Esophagus squamous epithelium (tissue), 4 donors: ENCODE measurements around the gene PEG3.

ENCODE experiments used
- CTCF ChIP-seq, 6 experiments: fragments of 450-650 bp in 4 of 6; fragments of 200-600 bp in 2 of 6; sonication (generic) in 2 of 6; IDR thresholded peaks; one replicate each; pipeline ENCODE4 v1.5.1; 2016 to 2019; ENCODE audit warnings: antibody characterized with exemption in 6 of 6, mild to moderate bottlenecking in 4 of 6, moderate library complexity in 4 of 6
- POLR2A ChIP-seq, 4 donors: fragments of 450-650 bp; IDR thresholded peaks; one replicate each; pipeline ENCODE4 v1.6.1; 2017; ENCODE audit warnings: antibody characterized with exemption in 4 of 4, mild to moderate bottlenecking in 4 of 4, moderate library complexity in 3 of 4

DNA sequence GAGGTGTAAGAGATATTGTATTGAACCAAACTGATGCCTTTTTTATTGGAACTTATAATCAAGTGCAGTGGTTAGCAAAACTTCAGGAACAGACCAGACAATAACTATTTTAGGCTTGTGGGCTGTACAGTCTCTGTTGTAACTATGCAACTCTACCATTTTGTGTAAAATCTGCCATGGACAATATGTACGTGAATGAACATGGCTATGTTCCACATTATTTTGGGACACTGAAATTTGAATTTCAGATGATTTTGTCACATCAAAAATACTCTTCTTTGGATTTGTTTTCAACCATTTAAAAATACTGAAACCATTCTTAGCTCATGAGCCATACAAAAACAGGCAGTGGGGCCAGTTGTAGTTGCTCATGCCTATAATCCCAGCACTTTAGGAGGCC is 27.9 kb upstream of the PEG3 start:
- TF ChIP-seq POLR2A (IDR thresholded peaks at IDR 0.05) (no peak), CTCF (IDR thresholded peaks at IDR 0.05) (no peak)
